HCT116 (cell line): ENCODE data around the gene TAPT1. TPM values are rescaled to one million over a fixed set of nuclear protein-coding genes. Genes with fewer than 3 reads are reported as not detected.

ENCODE experiments used
- ATAC-seq: fragments of 200-7000 bp; cut with Tn5 transposase; 2 replicates; pipeline ENCODE4 v1.9.1; 2020; ENCODE audit warnings: mild to moderate bottlenecking, moderate library complexity
- BruUV-seq: library from RNA; stranded (reverse); fragments of 400-500 nt; replicated peaks from 2 replicates; lab custom pipeline; 2021; lab: Mats Ljungman, UMichigan
- CTCF ChIA-PET: fragments of 300-600 bp; sonication (Branson Sonifier 250); formaldehyde crosslinking; loops from one replicate; lab custom pipeline; 2021; ENCODE audit warnings: antibody characterized with exemption; lab: Charles Lee
- POLR2A ChIA-PET: fragments of 300-600, 350-600 bp; sonication (Branson Sonifier 250); formaldehyde crosslinking; loops from one replicate; lab custom pipeline; 2021; ENCODE audit warnings: antibody characterized with exemption; lab: Charles Lee
- RAD21 ChIA-PET, 2 experiments: fragments of 300-600 bp; sonication (Branson Sonifier 250); formaldehyde crosslinking; loops; one replicate each; lab custom pipeline; 2023; ENCODE audit warnings: low total read pairs in 2 of 2; ENCODE audit not compliant: uncharacterized antibody in 2 of 2, unreplicated experiment in 2 of 2, low non-redundant PET in 1 of 2; lab: Charles Lee
- DNase-seq: peaks from one replicate; pipeline ENCODE4 v3.0.0-alpha.2; 2010; ENCODE audit warnings: low read depth, low spot score
- H2AFZ ChIP-seq: fragments of 200-600 bp; shearing (Covaris generic), sonication (generic); 2 replicates; pipeline ENCODE4 v1.6.1; 2017; ENCODE audit warnings: low read depth, mixed run types, mixed read lengths, antibody characterized with exemption, low read length; ENCODE audit not compliant: poor library complexity, severe bottlenecking
- H3K27ac ChIP-seq: 2 replicates; pipeline ENCODE4 v1.5.1; 2012; ENCODE audit warnings: low read depth, low read length
- H3K27me3 ChIP-seq: fragments of 200-600 bp; sonication (generic); 2 replicates; pipeline ENCODE4 v1.6.1; 2016; ENCODE audit warnings: mixed run types, low read length, mixed read lengths; ENCODE audit not compliant: insufficient read depth
- H3K36me3 ChIP-seq, 2 experiments: fragments of 200-500 bp in 1 of 2; fragments of 200-600 bp in 1 of 2; sonication (Bioruptor generic) in 1 of 2; sonication (generic) in 1 of 2; 2 replicates each; pipeline versions ENCODE4 v1.5.1 to v1.6.1; 2014 to 2016; ENCODE audit warnings: low read length in 2 of 2, inconsistent platforms in 1 of 2, mixed read lengths in 1 of 2, mixed run types in 1 of 2; ENCODE audit not compliant: insufficient read depth in 2 of 2, control insufficient read depth in 1 of 2
- H3K4me1 ChIP-seq, 2 experiments: fragments of 200-600 bp in 1 of 2; sonication (generic) in 1 of 2; 2 replicates each; pipeline versions ENCODE4 v1.5.1 to v1.6.1; 2012 to 2017; ENCODE audit warnings: low read length in 2 of 2, inconsistent platforms in 1 of 2, mild to moderate bottlenecking in 1 of 2, mixed read lengths in 1 of 2, mixed run types in 1 of 2, moderate library complexity in 1 of 2; ENCODE audit not compliant: insufficient read depth in 2 of 2, control insufficient read depth in 1 of 2
- H3K4me2 ChIP-seq: fragments of 200-600 bp; sonication (generic); 2 replicates; pipeline ENCODE4 v1.6.1; 2017; ENCODE audit warnings: mixed run types, low read length, mixed read lengths
- H3K4me3 ChIP-seq, 2 experiments: fragments of 200-600 bp in 1 of 2; sonication (generic) in 1 of 2; replicated peaks in 1 of 2; 2 replicates each; pipeline ENCODE4 v1.5.1; 2011 to 2016; ENCODE audit warnings: low read length in 2 of 2, control low read depth in 1 of 2, low read depth in 1 of 2, mild to moderate bottlenecking in 1 of 2, mixed read lengths in 1 of 2, mixed run types in 1 of 2
- H3K79me2 ChIP-seq: fragments of 200-600 bp; sonication (generic); 2 replicates; pipeline ENCODE4 v1.6.1; 2017; ENCODE audit warnings: mild to moderate bottlenecking, mixed run types, low read length, moderate library complexity, mixed read lengths; ENCODE audit not compliant: insufficient read depth
- H3K9ac ChIP-seq: fragments of 200-600 bp; sonication (generic); 2 replicates; pipeline ENCODE4 v1.6.1; 2016; ENCODE audit warnings: low read length, mixed read lengths
- H3K9me2 ChIP-seq: fragments of 200-600 bp; sonication (generic), shearing (Covaris generic); 2 replicates; pipeline ENCODE4 v1.6.1; 2017; ENCODE audit warnings: mixed run types, mild to moderate bottlenecking, moderate library complexity; ENCODE audit not compliant: insufficient read depth
- H3K9me3 ChIP-seq, 2 experiments: fragments of 200-500 bp in 1 of 2; fragments of 200-600 bp in 1 of 2; sonication (Bioruptor generic) in 1 of 2; sonication (generic) in 1 of 2; 2 replicates each; pipeline ENCODE4 v1.6.1; 2014 to 2017; ENCODE audit warnings: low read length in 2 of 2, mixed read lengths in 2 of 2, inconsistent platforms in 1 of 2, low read depth in 1 of 2, mild to moderate bottlenecking in 1 of 2, mixed run types in 1 of 2, moderate library complexity in 1 of 2; ENCODE audit not compliant: control insufficient read depth in 1 of 2, insufficient read depth in 1 of 2
- H4K20me1 ChIP-seq: fragments of 200-600 bp; sonication (generic), shearing (Covaris generic); 2 replicates; pipeline ENCODE4 v1.6.1; 2017; ENCODE audit warnings: mixed run types, mild to moderate bottlenecking, moderate library complexity; ENCODE audit not compliant: insufficient read depth
- ATF3 ChIP-seq: IDR thresholded peaks from 2 replicates; pipeline ENCODE4 v1.6.1; 2012
- ELF1 ChIP-seq: IDR thresholded peaks from 2 replicates; pipeline ENCODE4 v1.6.1; 2012; ENCODE audit warnings: low read depth, borderline replicate concordance
- EZH2 ChIP-seq: fragments of 200-600 bp; sonication (generic); IDR thresholded peaks from 2 replicates; pipeline ENCODE4 v1.6.1; 2017; ENCODE audit warnings: antibody characterized with exemption, mixed run types
- JUND ChIP-seq: IDR thresholded peaks from 2 replicates; pipeline ENCODE4 v1.6.1; 2012
- REST ChIP-seq: IDR thresholded peaks from 2 replicates; pipeline ENCODE4 v1.6.1; 2012; ENCODE audit warnings: low read depth
- SIN3A ChIP-seq: IDR thresholded peaks from 2 replicates; pipeline ENCODE4 v1.6.1; 2012; ENCODE audit warnings: low read depth
- SRF ChIP-seq: IDR thresholded peaks from 2 replicates; pipeline ENCODE4 v1.6.1; 2012; ENCODE audit warnings: low read depth
- ZNF274 ChIP-seq: fragments of 200-500 bp; sonication (Bioruptor generic); IDR thresholded peaks from 2 replicates; pipeline ENCODE4 v1.6.1; 2014; ENCODE audit warnings: mild to moderate bottlenecking, low read depth, low read length, inconsistent platforms
- intact Hi-C: fragments of 100-400 bp; cut with micrococcal nuclease; formaldehyde crosslinking; loops from 2 replicates; pipeline ENCODE4 v1.10.0; 2022
- total RNA-seq: library from RNA; stranded (reverse); gene quantifications from one replicate; pipeline ENCODE4 v1.2.1, GENCODE V29; 2021; ENCODE audit not compliant: unreplicated experiment

The TAPT1 gene
- total RNA-seq, 1 experiment from 2014 or later: 11.7 TPM

GRCh38 chr4:16257611-16258010 lies 31.3 kb upstream of the TAPT1 start:
- intact Hi-C loops: no loop called here
- POLR2A ChIA-PET: no interaction called here
- ATAC-seq: no peak
- peaks cover 0 to 13% of the 10 kb centered on the region in 2 experiments; a peak in 2 of 4 replicates for H3K4me1 ChIP-seq
- no peak for DNase-seq
- H3K9me2 ChIP-seq: no peaks in the 10 kb centered on the region
- H2AFZ ChIP-seq: no peak overlapping the region
- BruUV-seq: no TSS peak
- RAD21 ChIA-PET: no interaction called here
- CTCF ChIA-PET: no interaction called here
- H3K9ac ChIP-seq: no peak overlapping the region
- no peak overlapping the region for H3K4me2 ChIP-seq
- H3K36me3 ChIP-seq: no peaks in the 10 kb centered on the region
- TF ChIP-seq ATF3: no peak
- TF ChIP-seq ZNF274: no peak
- TF ChIP-seq ELF1: no peak
- TF ChIP-seq REST: no peak
- TF ChIP-seq SIN3A: no peak
- no peak for TF ChIP-seq EZH2
- TF ChIP-seq JUND: no peak
- TF ChIP-seq SRF: no peak
- H3K9me3 ChIP-seq: no peaks in the 10 kb centered on the region
- H4K20me1 ChIP-seq: no peaks in the 10 kb centered on the region; the same call in 1 of the 2 replicates
- no peak overlapping the region for H3K4me3 ChIP-seq
- H3K79me2 ChIP-seq: no peaks in the 10 kb centered on the region
- no peak overlapping the region for H3K27ac ChIP-seq
- no peaks in the 10 kb centered on the region for H3K27me3 ChIP-seq
